Loucy (cell line): ENCODE results near the gene GLG1.

Experiments used
- CTCF ChIP-seq: fragments of 200-600 bp; sonication (generic); conservative IDR thresholded peaks from 2 replicates; pipeline ENCODE4 v1.5.1; 2014; ENCODE audit warnings: mild to moderate bottlenecking, antibody characterized with exemption, low read length
- EZH2phosphoT487 ChIP-seq: fragments of 200-600 bp; IDR thresholded peaks from 2 replicates; pipeline ENCODE4 v1.6.1; 2018; ENCODE audit warnings: antibody characterized with exemption, mild to moderate bottlenecking, moderate library complexity, borderline replicate concordance

- TF ChIP-seq CTCF (no peak), EZH2phosphoT487 (no peak)
Observed at GRCh38 chr16:74596586-74596985, 10.3 kb downstream of the GLG1 start.
